ENCODE results near the gene ALDH1A3.

The ALDH1A3 gene

GRCh38 chr15:100866386-100867330 lies 13.0 kb upstream of the ALDH1A3 start:
- no peak overlapping the region for H3K4me3 ChIP-seq (ENCODE audit: low read depth, low read length)
- DNase-seq (ENCODE audit: low read depth) = no peak

GRCh38 chr15:100867433-100867832 lies 12.2 kb upstream of the ALDH1A3 start:
- H3K4me3 ChIP-seq (ENCODE audit: low read depth, low read length) = no peak overlapping the region
- DNase-seq (ENCODE audit: low read depth) = no peak
- no peak for TF ChIP-seq CTCF (IDR thresholded peaks at IDR 0.05; ENCODE audit: low read depth, low read length, missing control alignments)

More at GRCh38 chr15:100866386-100867330, 13.0 kb upstream of the ALDH1A3 start:
- TF ChIP-seq CTCF (IDR thresholded peaks at IDR 0.05; ENCODE audit: low read depth, low read length, missing control alignments) = no peak

GRCh38 chr15:100869151-100869999 lies 10.3 kb upstream of the ALDH1A3 start:
- H3K4me3 ChIP-seq (ENCODE audit: low read depth, low read length) = no peak overlapping the region
- TF ChIP-seq CTCF (IDR thresholded peaks at IDR 0.05; ENCODE audit: low read depth, low read length, missing control alignments) = peak; percentile 37
- no peak for DNase-seq (ENCODE audit: low read depth)

GRCh38 chr15:100873029-100873677 lies 6.5 kb upstream of the ALDH1A3 start:
- TF ChIP-seq CTCF (IDR thresholded peaks at IDR 0.05; ENCODE audit: low read depth, low read length, missing control alignments) = peak; percentile 90
- peak; percentile 35 for DNase-seq (ENCODE audit: low read depth)
- H3K4me3 ChIP-seq (ENCODE audit: low read depth, low read length) = no peak overlapping the region

GRCh38 chr15:100875495-100875894 lies 4.1 kb upstream of the ALDH1A3 start:
- no peak overlapping the region for H3K4me3 ChIP-seq (ENCODE audit: low read depth, low read length)
- no peak for TF ChIP-seq CTCF (IDR thresholded peaks at IDR 0.05; ENCODE audit: low read depth, low read length, missing control alignments)
- no peak for DNase-seq (ENCODE audit: low read depth)

GRCh38 chr15:100875976-100876375 lies 3.7 kb upstream of the ALDH1A3 start:
- TF ChIP-seq CTCF (IDR thresholded peaks at IDR 0.05; ENCODE audit: low read depth, low read length, missing control alignments) = no peak
- DNase-seq (ENCODE audit: low read depth) = no peak
- no peak overlapping the region for H3K4me3 ChIP-seq (ENCODE audit: low read depth, low read length)
